GM18951 (cell line): Measurements from ENCODE around the gene KBTBD13.
A peak's percentile ranks its signal among the peaks of the same experiment; 100 is the strongest.

ENCODE experiments used
- POLR2A ChIP-seq: IDR thresholded peaks from 4 replicates; pipeline ENCODE4 v1.6.1; 2011; ENCODE audit warnings: mild to moderate bottlenecking; ENCODE audit not compliant: insufficient read length, insufficient read depth; ENCODE audit errors: extremely low read depth
- in situ Hi-C: fragments of 300-500 bp; cut with MboI; formaldehyde crosslinking; loops from one replicate; pipeline ENCODE4 v1.12.0; 2022; ENCODE audit warnings: low sequenced_read_pairs, mixed read lengths, inconsistent platforms; ENCODE audit not compliant: unreplicated experiment

The KBTBD13 gene

DNA sequence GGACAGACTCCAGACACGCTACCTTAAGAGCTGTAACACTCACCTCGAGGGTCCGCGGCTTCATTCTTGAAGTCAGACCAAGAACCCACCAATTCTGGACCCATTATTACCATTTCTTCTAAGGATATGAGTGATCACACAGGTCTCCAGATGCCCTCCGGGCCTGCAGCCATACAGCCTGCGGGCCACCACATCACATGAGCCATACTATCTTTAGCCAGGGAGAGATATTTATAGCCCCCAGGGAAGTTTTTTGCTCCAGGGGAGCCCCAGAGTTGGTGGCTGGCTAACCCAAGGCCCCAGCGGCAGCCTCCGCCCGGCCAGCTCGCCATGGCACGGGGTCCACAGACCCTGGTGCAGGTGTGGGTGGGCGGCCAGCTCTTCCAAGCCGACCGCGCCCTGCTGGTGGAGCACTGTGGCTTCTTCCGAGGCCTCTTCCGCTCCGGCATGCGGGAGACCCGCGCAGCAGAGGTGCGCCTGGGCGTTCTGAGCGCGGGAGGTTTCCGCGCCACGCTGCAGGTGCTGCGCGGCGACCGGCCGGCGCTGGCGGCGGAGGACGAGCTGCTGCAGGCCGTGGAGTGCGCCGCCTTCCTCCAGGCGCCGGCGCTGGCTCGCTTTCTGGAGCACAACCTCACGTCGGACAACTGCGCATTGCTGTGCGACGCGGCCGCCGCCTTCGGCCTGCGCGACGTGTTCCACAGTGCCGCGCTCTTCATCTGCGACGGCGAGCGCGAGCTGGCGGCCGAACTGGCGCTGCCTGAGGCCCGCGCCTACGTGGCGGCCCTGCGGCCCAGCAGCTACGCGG, at the start of gene KBTBD13:
KBTBD13 (plus strand) TSS at position 261 of the 805 bp plus-strand sequence; CDS start at position 331, 70 bp downstream.
- in situ Hi-C loops: no loop called here
- no peak for TF ChIP-seq POLR2A

DNA sequence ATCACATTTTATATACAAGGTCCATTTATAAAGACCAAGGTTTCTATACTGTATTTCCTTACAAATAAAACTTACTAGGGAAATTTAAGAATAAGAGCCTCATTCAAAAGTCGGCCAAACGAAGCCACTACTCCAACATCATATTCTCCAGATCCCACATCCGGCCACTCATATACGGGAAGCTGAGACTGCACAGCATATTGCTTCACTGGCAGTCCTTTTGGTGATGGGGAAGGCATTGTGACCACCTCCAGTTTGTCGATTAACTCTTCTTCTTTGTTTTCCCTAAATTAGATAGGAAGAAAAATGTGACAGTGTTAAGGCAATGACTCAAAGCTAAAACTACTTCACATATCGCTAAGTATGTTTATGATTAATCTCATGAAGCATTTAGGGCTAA, 49.8 kb upstream of the KBTBD13 start:
- in situ Hi-C loops: loop anchor here (25.0 kb wide), 1 partner anchor 261 kb away; the partner anchor contains the start of genes PARP16 and RNU5A-1
- TF ChIP-seq POLR2A: no peak

- no peak for TF ChIP-seq POLR2A
- in situ Hi-C loops: loop anchor here (25.0 kb wide), 1 partner anchor 260 kb away; the partner anchor contains the start of genes PARP16 and RNU5A-1
These were observed 49.0 kb upstream of the KBTBD13 start for GRCh38 chr15:65027593-65027992.

DNA sequence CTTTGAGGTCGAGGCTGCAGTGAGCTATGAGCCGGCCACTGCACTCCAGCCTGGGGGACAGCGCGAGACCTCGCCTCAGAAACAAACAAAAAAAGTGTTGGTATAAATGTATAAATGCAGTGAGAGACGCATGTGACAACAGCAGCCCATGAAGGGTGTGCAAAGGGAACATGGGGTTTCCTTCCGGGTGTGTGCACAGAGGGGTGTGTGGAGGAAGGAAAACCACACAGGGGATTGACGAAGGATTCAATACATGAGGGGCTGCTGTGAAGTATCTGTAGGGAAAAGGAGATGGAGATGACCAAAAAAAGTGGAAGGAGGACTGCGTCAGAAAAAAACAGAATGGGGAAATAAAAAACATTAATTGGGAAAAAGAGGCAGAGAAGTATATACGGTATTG, 48.2 kb upstream of the KBTBD13 start:
- TF ChIP-seq POLR2A: no peak
- in situ Hi-C loops: loop anchor here (25.0 kb wide), 1 partner anchor 259 kb away; the partner anchor contains the start of genes PARP16 and RNU5A-1

GRCh38 chr15:65028921-65029735, 47.4 kb upstream of the KBTBD13 start, which contains the start of gene MTFMT:
Gene MTFMT, minus strand, starts transcription at chr15:65029639. Its CDS starts 26 bp downstream, at chr15:65029613.
- peak; percentile 97 for TF ChIP-seq POLR2A
- in situ Hi-C loops: loop anchor here (25.0 kb wide), 1 partner anchor 258 kb away; the partner anchor contains the start of genes PARP16 and RNU5A-1

GRCh38 chr15:65029736-65030208, 46.8 kb upstream of the KBTBD13 start:
- no peak for TF ChIP-seq POLR2A
- in situ Hi-C loops: loop anchor here (25.0 kb wide), 1 partner anchor 258 kb away; the partner anchor contains the start of genes PARP16 and RNU5A-1

GRCh38 chr15:65032801-65033537, 43.6 kb upstream of the KBTBD13 start:
- in situ Hi-C loops: loop anchor here (25.0 kb wide), 1 partner anchor 254 kb away; the partner anchor contains the start of genes PARP16 and RNU5A-1
- no peak for TF ChIP-seq POLR2A

DNA sequence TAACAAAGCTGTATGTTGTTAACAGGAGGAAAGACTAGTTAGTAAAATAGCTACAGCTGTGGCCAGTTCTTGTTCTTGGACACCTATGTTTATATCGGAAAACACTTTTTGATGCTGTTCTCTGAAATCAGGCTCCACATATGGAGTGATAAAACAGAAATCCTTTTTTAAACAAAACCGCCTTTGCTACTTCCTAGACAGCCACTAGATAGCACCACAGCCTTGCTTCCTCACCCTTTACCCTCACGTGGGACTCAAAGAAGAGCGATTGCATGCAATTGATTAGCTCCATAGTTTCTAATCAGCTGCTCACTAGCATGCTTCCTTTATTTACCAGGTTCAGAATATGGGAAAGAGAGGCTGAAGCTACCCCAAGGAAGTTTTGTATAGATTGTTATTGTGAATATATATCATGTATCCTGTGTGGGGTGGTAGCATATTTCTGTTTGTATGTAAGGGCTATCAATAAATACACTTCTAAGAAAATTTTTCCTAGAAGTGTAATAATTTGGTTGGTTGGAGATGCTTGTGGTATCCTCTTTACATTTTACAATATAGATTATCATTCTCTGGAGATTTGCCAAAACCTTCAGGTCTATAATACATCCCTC, 42.8 kb upstream of the KBTBD13 start:
- no peak for TF ChIP-seq POLR2A
- in situ Hi-C loops: loop anchor here (25.0 kb wide), 1 partner anchor 254 kb away; the partner anchor contains the start of genes PARP16 and RNU5A-1

- in situ Hi-C loops: loop anchor here (25.0 kb wide), 1 partner anchor 253 kb away; the partner anchor contains the start of genes PARP16 and RNU5A-1
- TF ChIP-seq POLR2A: no peak
These were observed 41.8 kb upstream of the KBTBD13 start for GRCh38 chr15:65034719-65035118.

GRCh38 chr15:65037309-65037708, 39.2 kb upstream of the KBTBD13 start:
- in situ Hi-C loops: loop anchor here (25.0 kb wide), 1 partner anchor 250 kb away; the partner anchor contains the start of genes PARP16 and RNU5A-1
- TF ChIP-seq POLR2A: no peak

- TF ChIP-seq POLR2A: no peak
- in situ Hi-C loops: loop anchor here (25.0 kb wide), 1 partner anchor 249 kb away; the partner anchor contains the start of genes PARP16 and RNU5A-1
These were observed 38.1 kb upstream of the KBTBD13 start for GRCh38 chr15:65038428-65038827.
